ENCODE measurements around the gene RNF130.

DNA sequence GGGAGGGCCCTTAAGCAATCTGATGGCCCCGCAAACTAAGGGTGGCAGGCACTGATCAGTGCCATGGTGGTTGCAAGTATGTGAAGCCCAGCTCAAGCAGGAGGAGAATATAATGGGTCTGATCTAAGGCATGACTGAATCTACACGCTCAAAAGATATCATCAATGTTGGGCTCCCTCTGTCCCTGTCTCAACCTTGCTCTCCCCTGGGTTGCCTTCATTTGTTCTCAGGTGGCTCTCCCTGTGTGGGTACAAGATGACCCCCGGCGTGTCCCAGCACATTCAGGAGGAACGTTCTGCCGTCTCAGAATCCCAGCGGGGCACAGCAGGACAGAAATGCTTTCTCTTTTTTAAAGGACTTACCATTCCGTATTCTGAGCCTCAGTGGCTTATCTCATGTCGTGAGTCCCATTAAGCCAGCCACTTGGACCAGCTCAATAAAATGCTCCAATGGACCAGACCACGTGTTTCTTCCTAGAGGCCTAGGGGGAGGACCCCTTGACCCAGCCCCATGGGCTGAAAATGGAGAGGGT lies 12.0 kb upstream of the RNF130 start:
- TF ChIP-seq CTCF (IDR thresholded peaks at IDR 0.05; ENCODE audit: poor library complexity, severe bottlenecking) = no peak
- no peak for TF ChIP-seq EZH2 (IDR thresholded peaks at IDR 0.05; ENCODE audit: borderline replicate concordance, insufficient read depth, low read length, poor library complexity, severe bottlenecking)
- TF ChIP-seq POLR2AphosphoS5 (IDR thresholded peaks at IDR 0.05) = no peak
- no peak for TF ChIP-seq TAF1 (IDR thresholded peaks at IDR 0.05; ENCODE audit: low read depth)
- TF ChIP-seq MXI1 (conservative IDR thresholded peaks at IDR 0.05; ENCODE audit: poor library complexity, severe bottlenecking) = no peak
- TF ChIP-seq RAD21 (conservative IDR thresholded peaks at IDR 0.05) = no peak
- no peak for TF ChIP-seq EP300 (conservative IDR thresholded peaks at IDR 0.05; ENCODE audit: poor library complexity, severe bottlenecking)
- no peak for TF ChIP-seq SMC3 (conservative IDR thresholded peaks at IDR 0.05; ENCODE audit: poor library complexity)
- TF ChIP-seq, protein P1, sequence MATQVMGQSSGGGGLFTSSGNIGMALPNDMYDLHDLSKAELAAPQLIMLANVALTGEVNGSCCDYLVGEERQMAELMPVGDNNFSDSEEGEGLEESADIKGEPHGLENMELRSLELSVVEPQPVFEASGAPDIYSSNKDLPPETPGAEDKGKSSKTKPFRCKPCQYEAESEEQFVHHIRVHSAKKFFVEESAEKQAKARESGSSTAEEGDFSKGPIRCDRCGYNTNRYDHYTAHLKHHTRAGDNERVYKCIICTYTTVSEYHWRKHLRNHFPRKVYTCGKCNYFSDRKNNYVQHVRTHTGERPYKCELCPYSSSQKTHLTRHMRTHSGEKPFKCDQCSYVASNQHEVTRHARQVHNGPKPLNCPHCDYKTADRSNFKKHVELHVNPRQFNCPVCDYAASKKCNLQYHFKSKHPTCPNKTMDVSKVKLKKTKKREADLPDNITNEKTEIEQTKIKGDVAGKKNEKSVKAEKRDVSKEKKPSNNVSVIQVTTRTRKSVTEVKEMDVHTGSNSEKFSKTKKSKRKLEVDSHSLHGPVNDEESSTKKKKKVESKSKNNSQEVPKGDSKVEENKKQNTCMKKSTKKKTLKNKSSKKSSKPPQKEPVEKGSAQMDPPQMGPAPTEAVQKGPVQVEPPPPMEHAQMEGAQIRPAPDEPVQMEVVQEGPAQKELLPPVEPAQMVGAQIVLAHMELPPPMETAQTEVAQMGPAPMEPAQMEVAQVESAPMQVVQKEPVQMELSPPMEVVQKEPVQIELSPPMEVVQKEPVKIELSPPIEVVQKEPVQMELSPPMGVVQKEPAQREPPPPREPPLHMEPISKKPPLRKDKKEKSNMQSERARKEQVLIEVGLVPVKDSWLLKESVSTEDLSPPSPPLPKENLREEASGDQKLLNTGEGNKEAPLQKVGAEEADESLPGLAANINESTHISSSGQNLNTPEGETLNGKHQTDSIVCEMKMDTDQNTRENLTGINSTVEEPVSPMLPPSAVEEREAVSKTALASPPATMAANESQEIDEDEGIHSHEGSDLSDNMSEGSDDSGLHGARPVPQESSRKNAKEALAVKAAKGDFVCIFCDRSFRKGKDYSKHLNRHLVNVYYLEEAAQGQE (IDR thresholded peaks at IDR 0.05; ENCODE audit: borderline replicate concordance) = no peak

Measured in neural cell (in vitro differentiated cells).